Small intestine (tissue), 7 donors: ENCODE results near the gene CARMIL3. TPM values are rescaled to one million over a fixed set of nuclear protein-coding genes. Genes with fewer than 3 reads are reported as not detected.
A peak's percentile ranks its signal among the peaks of the same experiment; 100 is the strongest.

Experiments
- DNase-seq, 2 donors: peaks; one replicate each; pipeline versions ENCODE4 v3.0.0 to v3.0.0-alpha.2; 2013
- FAIRE-seq: peaks from 2 replicates; lab custom pipeline; 2012; peaks lifted over from hg19 to GRCh38; lab: Jason Lieb, UNC
- H3K27ac ChIP-seq, 3 donors: one replicate each; pipeline ENCODE4 v1.5.1; 2013; ENCODE audit warnings: low read length in 2 of 3, mild to moderate bottlenecking in 2 of 3, control low read depth in 1 of 3, inconsistent platforms in 1 of 3, low read depth in 1 of 3, moderate library complexity in 1 of 3
- H3K27me3 ChIP-seq, 3 donors: one replicate each; pipeline ENCODE4 v1.6.1; 2013; ENCODE audit warnings: low read length in 3 of 3, inconsistent platforms in 1 of 3; ENCODE audit not compliant: control insufficient read depth in 3 of 3, insufficient read depth in 3 of 3
- H3K36me3 ChIP-seq, 3 donors: one replicate each; pipeline ENCODE4 v1.6.1; 2013; ENCODE audit warnings: low read length in 3 of 3, inconsistent platforms in 1 of 3, low read depth in 1 of 3, mild to moderate bottlenecking in 1 of 3, moderate library complexity in 1 of 3; ENCODE audit not compliant: control insufficient read depth in 3 of 3, insufficient read depth in 2 of 3
- H3K4me1 ChIP-seq, 3 donors: one replicate each; pipeline ENCODE4 v1.6.1; 2013; ENCODE audit warnings: low read length in 2 of 3, inconsistent platforms in 1 of 3, low read depth in 1 of 3, mild to moderate bottlenecking in 1 of 3, moderate library complexity in 1 of 3; ENCODE audit not compliant: control insufficient read depth in 3 of 3, insufficient read depth in 2 of 3
- H3K4me3 ChIP-seq, 3 donors: one replicate each; pipeline ENCODE4 v1.5.1; 2013; ENCODE audit warnings: low read length in 3 of 3, control low read depth in 1 of 3, inconsistent platforms in 1 of 3, low read depth in 1 of 3, mild to moderate bottlenecking in 1 of 3, moderate library complexity in 1 of 3
- H3K9me3 ChIP-seq, 2 donors: one replicate each; pipeline ENCODE4 v1.6.1; 2013; ENCODE audit warnings: low read depth in 1 of 2, low read length in 1 of 2; ENCODE audit not compliant: control insufficient read depth in 2 of 2, insufficient read depth in 1 of 2
- WGBS, 3 donors: extraction: QIAGEN DNeasy Blood & Tissue Kit; methylation state at CpG; one replicate each; pipeline ENCODE4 v1.1.7; 2013; 5-methylcytosine and 5-hydroxymethylcytosine counted together
- polyA plus RNA-seq, 4 donors: library from polyadenylated mRNA; stranded (reverse) in 3 of 4; unstranded in 1 of 4; fragments of 200-250 nt in 3 of 4; fragments of 120-200 nt in 1 of 4; gene quantifications; one replicate each; pipeline versions ENCODE4 v1.2.1 to v1.2.3, GENCODE V29; 2013
- donor health status: healthy with polysubstance abuse.
- donor health status: control.
- donor health status: control.
- donor health status: Bipolar disorder and iron deficiency.
- donor health status: healthy.

CARMIL3 gene
- polyA plus RNA-seq, 4 donors, result 0.81 to 1.4 (median 1.1) TPM

DNA sequence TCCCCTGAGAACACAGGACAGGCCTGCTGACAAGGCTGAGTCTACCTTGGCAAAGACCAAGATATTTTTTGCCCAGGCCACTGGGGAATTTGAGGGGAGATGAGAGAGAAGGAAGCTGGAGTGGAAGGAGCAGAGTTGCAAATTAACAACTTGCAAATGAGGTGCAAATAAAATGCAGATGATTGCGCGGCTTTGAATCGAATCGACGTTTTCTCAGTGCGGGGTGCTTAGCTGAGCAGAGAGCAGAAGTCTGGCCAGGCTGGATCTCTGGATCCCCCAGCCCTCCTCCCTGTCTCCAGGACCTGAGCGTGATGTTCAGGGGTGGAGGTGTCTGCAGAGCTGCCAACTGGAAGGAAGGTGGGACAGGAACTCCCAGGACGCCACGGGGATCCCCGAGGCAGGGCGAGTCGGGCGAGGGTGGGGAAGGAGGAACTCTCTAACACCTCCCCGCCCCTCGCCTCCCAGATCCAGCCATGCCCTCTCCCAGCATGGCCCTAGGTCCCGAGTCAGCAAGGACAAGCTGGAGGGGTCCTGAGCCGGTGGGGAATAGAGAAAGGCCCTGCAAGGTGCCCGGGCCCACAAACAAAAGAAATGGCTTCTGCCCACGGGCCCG lies 527 bp upstream of the CARMIL3 start:
- peak overlapping the region in 2 of 3 donors; percentile 32 to 46 for H3K27ac ChIP-seq
- WGBS, 3 donors, result 25 to 28% (median 26%) methylated on average over 18 to 20 of the region's 20 CpGs

DNA sequence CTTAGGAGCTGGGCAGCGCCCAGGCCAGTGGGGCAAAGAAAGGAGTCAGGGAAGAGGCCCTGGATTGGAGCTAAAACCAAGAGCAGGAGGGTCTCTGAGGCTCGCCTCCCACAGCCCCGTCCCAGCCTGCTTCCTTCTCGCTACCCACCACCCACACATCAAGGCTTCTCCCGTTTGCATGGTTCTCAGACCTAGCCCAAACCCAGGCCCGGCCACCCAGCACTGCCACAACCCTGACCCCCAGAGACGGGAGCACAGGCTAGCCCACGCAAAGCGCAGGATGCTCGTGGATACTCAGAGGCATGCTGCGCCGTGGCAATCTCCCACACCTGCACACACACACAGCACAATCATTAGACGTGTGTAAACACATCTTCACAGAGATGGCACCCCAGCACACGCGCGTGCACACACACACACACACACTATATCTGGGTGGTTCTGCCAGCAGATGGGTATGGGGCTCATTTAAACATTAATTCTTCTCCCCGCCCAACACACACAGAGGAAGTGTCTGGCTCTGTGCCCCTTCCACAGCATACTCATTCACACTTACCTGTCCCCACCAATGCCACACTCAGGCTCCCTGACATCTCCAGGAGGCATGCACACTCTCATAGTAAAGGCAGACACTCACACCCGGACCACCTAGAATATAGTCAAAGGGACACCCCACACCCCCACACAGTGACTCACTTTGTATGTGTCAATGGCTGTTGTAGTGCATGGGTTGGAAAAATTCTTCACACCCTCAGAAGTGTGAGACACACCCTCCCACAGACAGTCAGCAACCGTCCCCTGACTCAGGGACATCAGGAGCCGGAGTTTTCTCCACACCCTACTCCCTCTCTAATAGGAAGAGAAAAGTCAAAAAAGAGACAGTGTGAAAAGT lies 1.1 kb downstream of the CARMIL3 start:
- FAIRE-seq (no peak), DNase-seq (no peak)
- H3K36me3 ChIP-seq, result no peaks in the 10 kb centered on the region
- H3K27ac ChIP-seq, result no peak overlapping the region
- peaks cover 0 to 15% (median 2%) of the 10 kb centered on the region in 3 donors for H3K4me1 ChIP-seq
- no peaks in the 10 kb centered on the region for H3K9me3 ChIP-seq
- H3K27me3 ChIP-seq, result peaks cover 0 to 7% (median 0%) of the 10 kb centered on the region in 3 donors
- peak overlapping the region in 2 of 3 donors; percentile 57 to 68 for H3K4me3 ChIP-seq
- 46 to 52% (median 47%) methylated on average over 19 to 20 of the region's 20 CpGs for WGBS, 3 donors

More for the DNA sequence above, 527 bp upstream of the CARMIL3 start:
- Histone ChIP-seq H3K27me3 (peaks cover 0 to 7% (median 0%) of the 10 kb centered on the region in 3 donors), H3K4me3 (peak overlapping the region; percentile 55 to 68 (median 58)), H3K4me1 (peaks cover 0 to 15% (median 2%) of the 10 kb centered on the region in 3 donors), H3K9me3 (no peaks in the 10 kb centered on the region), H3K36me3 (no peaks in the 10 kb centered on the region)
- DNase-seq, result no peak
- FAIRE-seq, result no peak

DNA sequence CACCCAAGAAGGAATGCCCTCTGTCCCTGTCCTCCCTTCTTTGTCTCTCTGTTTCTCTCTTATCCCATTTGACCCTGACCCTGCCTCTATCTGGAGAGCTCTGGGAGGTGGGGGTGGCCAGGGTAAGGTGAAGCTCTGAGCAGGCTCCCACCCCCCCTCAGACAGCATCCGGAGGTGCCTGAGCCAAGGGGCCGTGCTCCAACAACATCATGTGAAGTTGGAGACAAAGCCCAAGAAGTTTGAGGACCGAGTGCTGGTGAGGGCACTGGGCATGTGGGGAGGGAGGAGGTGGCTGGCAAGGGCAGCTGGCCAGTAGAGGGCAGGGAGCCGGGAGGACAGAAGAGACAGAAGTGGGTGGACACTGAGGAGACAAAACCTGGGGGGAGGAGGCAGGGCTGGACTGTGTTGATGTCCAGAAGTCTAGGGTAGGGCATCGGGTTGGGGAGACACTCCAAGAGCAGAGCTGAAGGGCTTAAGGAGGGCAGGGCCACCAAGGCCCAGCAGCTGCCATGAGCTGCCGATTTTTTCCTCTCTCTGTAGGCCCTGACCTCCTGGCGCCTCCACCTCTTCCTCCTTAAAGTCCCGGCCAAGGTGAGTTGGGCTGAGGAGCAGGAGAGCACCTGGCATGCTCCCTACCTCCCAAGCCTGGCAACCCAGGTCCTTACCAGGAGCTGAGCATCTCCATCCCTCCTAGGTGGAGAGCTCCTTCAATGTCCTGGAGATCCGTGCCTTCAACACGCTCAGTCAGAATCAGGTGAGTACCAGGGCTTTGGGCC lies 1.9 kb downstream of the CARMIL3 start:
- no peak for FAIRE-seq
- peaks cover 0 to 7% (median 0%) of the 10 kb centered on the region in 3 donors for H3K27me3 ChIP-seq
- WGBS, 3 donors, result 77 to 87% (median 81%) methylated on average over 9 to 10 of the region's 10 CpGs

GRCh38 chr14:24054324-24054641 lies 2.5 kb downstream of the CARMIL3 start:
- H3K4me1 ChIP-seq, result peaks cover 0 to 24% (median 3%) of the 10 kb centered on the region in 3 donors
- no peaks in the 10 kb centered on the region for H3K9me3 ChIP-seq
- no peak overlapping the region for H3K4me3 ChIP-seq
- no peaks in the 10 kb centered on the region for H3K36me3 ChIP-seq
- no peak overlapping the region for H3K27ac ChIP-seq
- FAIRE-seq (no peak), DNase-seq (no peak)
- peaks cover 0 to 7% (median 0%) of the 10 kb centered on the region in 3 donors for H3K27me3 ChIP-seq
- 85 to 93% (median 86%) methylated on average over 6 of the region's 6 CpGs for WGBS, 3 donors

More for the DNA sequence above, 1.9 kb downstream of the CARMIL3 start:
- H3K9me3 ChIP-seq, result no peaks in the 10 kb centered on the region
- no peak overlapping the region for H3K27ac ChIP-seq
- peaks cover 0 to 19% (median 2%) of the 10 kb centered on the region in 3 donors for H3K4me1 ChIP-seq
- H3K4me3 ChIP-seq, result no peak overlapping the region
- no peaks in the 10 kb centered on the region for H3K36me3 ChIP-seq
- no peak for DNase-seq

DNA sequence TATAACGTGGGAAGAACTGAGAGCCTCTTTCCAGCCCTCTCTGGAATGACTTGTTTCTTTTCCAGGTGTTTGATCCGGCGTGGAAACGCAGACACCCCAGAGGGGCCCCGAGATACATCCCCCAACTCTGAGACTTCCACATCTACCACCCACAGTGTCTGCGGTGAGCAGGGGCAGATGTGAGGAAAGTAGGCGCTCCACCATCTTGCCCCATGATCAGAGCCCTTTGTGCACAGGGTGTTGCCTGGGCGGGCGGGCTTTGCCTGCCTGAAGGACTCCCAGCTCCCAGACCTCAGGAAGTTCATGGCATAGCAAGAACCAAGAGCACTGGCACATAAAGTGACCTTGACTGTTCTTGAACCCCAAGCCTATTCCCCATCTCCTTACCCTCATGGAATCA lies 2.8 kb downstream of the CARMIL3 start:
- Histone ChIP-seq H3K36me3 (no peaks in the 10 kb centered on the region), H3K27ac (no peak overlapping the region), H3K4me3 (no peak overlapping the region), H3K9me3 (no peaks in the 10 kb centered on the region), H3K4me1 (peaks cover 0 to 28% (median 3%) of the 10 kb centered on the region in 3 donors), H3K27me3 (peaks cover 0 to 7% (median 0%) of the 10 kb centered on the region in 3 donors)
- DNase-seq, result no peak
- FAIRE-seq, result no peak
- 93 to 94% (median 93%) methylated on average over 9 of the region's 9 CpGs for WGBS, 3 donors

DNA sequence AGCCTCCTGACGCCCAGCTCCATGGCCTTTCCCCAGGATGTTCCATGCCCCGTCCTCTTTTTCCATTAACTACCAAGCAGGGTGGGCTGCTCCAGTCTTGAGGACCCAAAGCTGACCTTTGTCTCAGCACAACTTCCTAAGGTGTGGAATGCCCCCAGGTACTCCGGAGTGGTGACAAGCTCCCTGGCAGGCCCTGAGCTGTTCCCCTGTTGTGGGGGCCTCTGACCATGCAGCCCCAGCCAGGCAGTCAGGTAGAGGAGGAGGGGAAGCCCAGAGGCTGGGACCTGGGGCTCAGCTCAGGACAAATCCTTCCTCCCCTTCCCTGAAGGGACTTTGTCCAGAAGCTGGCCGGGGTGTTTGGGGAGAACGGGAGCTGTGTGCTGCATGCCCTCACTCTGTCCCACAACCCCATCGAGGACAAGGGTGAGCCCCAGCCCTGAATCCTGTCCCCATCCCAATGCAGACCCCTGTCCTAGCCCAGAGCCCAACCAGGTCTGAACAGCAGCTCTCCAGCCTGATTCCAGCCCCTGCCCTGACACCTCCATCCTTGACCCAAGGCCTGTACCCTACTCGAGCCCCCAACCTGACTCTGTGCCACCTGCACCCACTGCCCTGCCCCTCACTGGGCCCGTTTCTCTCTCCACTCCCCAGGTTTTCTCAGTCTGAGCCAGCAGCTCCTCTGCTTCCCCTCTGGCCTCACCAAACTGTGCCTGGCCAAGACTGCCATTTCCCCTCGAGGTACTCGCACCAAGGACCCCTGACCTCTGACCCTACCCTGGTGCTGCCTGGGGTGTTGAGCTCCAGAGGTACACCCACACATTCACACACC lies 4.4 kb downstream of the CARMIL3 start:
- Histone ChIP-seq H3K4me1 (peaks cover 0 to 38% (median 6%) of the 10 kb centered on the region in 3 donors), H3K27me3 (peaks cover 0 to 7% (median 0%) of the 10 kb centered on the region in 3 donors), H3K9me3 (no peaks in the 10 kb centered on the region), H3K36me3 (peaks cover 0 to 6% (median 0%) of the 10 kb centered on the region in 3 donors), H3K27ac (no peak overlapping the region), H3K4me3 (no peak overlapping the region)
- FAIRE-seq, result no peak
- no peak for DNase-seq
- 56 to 72% (median 58%) methylated on average over 10 of the region's 10 CpGs for WGBS, 3 donors

DNA sequence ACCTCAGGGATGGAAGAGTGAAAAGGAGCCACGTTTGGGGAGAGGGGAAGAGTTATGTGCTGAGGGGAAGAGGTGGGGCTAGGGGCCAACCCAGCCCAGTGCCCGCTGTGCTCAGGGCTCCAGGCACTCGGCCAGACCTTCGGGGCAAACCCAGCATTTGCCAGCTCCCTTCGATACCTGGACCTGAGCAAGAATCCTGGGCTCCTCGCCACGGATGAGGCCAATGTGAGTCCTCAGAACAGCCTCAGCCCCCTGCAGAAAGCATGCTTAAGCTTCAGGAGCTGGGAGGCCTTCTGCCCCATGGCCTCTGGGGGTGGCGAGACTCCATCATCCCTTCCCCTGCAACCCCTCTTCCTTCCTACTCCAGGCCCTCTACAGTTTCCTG lies 5.0 kb downstream of the CARMIL3 start:
- DNase-seq (no peak), FAIRE-seq (no peak)
- Histone ChIP-seq H3K4me1 (peaks cover 0 to 40% (median 6%) of the 10 kb centered on the region in 3 donors), H3K4me3 (no peak overlapping the region), H3K27ac (no peak overlapping the region), H3K9me3 (no peaks in the 10 kb centered on the region), H3K36me3 (peaks cover 0 to 8% (median 0%) of the 10 kb centered on the region in 3 donors), H3K27me3 (peaks cover 0 to 7% (median 0%) of the 10 kb centered on the region in 3 donors)
- WGBS, 3 donors, result 65 to 77% (median 70%) methylated on average over 8 of the region's 8 CpGs
